H1 (cell line): ENCODE results near the gene PDZD2. TPM values are rescaled to one million over a fixed set of nuclear protein-coding genes. Genes with fewer than 3 reads are reported as not detected.
"Not testable (repeated sequence)": the region's sequence is repeated elsewhere in the genome, so short reads cannot be mapped to it uniquely, and the experiment has no call there.

Experiments used
- CTCF ChIA-PET: fragments of 300-600 bp; sonication (Branson Sonifier 250); formaldehyde crosslinking; loops from one replicate; lab custom pipeline; 2021; ENCODE audit not compliant: partially characterized antibody; lab: Charles Lee
- POLR2A ChIA-PET: fragments of 300-600 bp; sonication (Branson Sonifier 250); formaldehyde crosslinking; loops from one replicate; lab custom pipeline; 2021; ENCODE audit warnings: inconsistent platforms; ENCODE audit not compliant: partially characterized antibody; lab: Charles Lee
- DNase-seq, 2 experiments: peaks; one replicate each; pipeline versions ENCODE4 v3.0.0 to v3.0.0-alpha.2; 2010 to 2022; ENCODE audit warnings: low spot score in 2 of 2, low read depth in 1 of 2, mixed read lengths in 1 of 2
- FAIRE-seq: peaks from 2 replicates; lab custom pipeline; 2011; peaks lifted over from hg19 to GRCh38; lab: Jason Lieb, UNC
- H2AFZ ChIP-seq: 2 replicates; pipeline ENCODE4 v1.8.1; 2012; ENCODE audit warnings: low read length, inconsistent platforms
- H2AK5ac ChIP-seq: 2 replicates; pipeline ENCODE4 v1.6.1; 2013; ENCODE audit warnings: low read depth, low read length
- H2BK120ac ChIP-seq: replicated peaks from 2 replicates; pipeline ENCODE3; 2013; ENCODE audit warnings: low read depth, low read length, inconsistent platforms
- H2BK12ac ChIP-seq: 2 replicates; pipeline ENCODE4 v1.6.1; 2013; ENCODE audit warnings: low read depth, low read length
- H2BK15ac ChIP-seq: 2 replicates; pipeline ENCODE4 v1.6.1; 2013; ENCODE audit warnings: low read length
- H2BK20ac ChIP-seq: 2 replicates; pipeline ENCODE4 v1.6.1; 2013; ENCODE audit warnings: low read length
- H2BK5ac ChIP-seq: 2 replicates; pipeline ENCODE4 v1.6.1; 2013; ENCODE audit warnings: low read depth, low read length
- H3K14ac ChIP-seq: 2 replicates; pipeline ENCODE4 v1.6.1; 2013; ENCODE audit warnings: inconsistent platforms; ENCODE audit not compliant: insufficient read length
- H3K18ac ChIP-seq: 2 replicates; pipeline ENCODE4 v1.6.1; 2013; ENCODE audit warnings: low read length; ENCODE audit errors: extremely low read depth
- H3K23ac ChIP-seq: 2 replicates; pipeline ENCODE4 v1.6.1; 2013; ENCODE audit warnings: inconsistent platforms; ENCODE audit not compliant: insufficient read length
- H3K23me2 ChIP-seq: 2 replicates; pipeline ENCODE4 v1.6.1; 2013; ENCODE audit warnings: low read depth, low read length
- H3K27ac ChIP-seq: 2 replicates; pipeline ENCODE4 v1.6.1; 2011; ENCODE audit warnings: low read depth, low read length, inconsistent platforms
- H3K27me3 ChIP-seq, 4 experiments: replicated peaks in 1 of 4; 1 replicate in 1 of 4; 2 replicates in 3 of 4; pipeline versions ENCODE4 v1.6.1 to v1.8.1; 2011 to 2013; ENCODE audit warnings: low read length in 3 of 4, mild to moderate bottlenecking in 3 of 4, inconsistent platforms in 2 of 4, mixed read lengths in 2 of 4, moderate library complexity in 1 of 4; ENCODE audit not compliant: control insufficient read depth in 3 of 4, insufficient read depth in 3 of 4; ENCODE audit errors: extremely low read depth in 1 of 4
- H3K36me3 ChIP-seq, 4 experiments: 2 replicates each; pipeline versions ENCODE4 v1.6.1 to v1.8.1; 2011 to 2013; ENCODE audit warnings: mild to moderate bottlenecking in 4 of 4, low read length in 3 of 4, moderate library complexity in 2 of 4, control low read depth in 1 of 4, inconsistent platforms in 1 of 4; ENCODE audit not compliant: insufficient read depth in 4 of 4, control insufficient read depth in 2 of 4
- H3K4ac ChIP-seq: replicated peaks from 2 replicates; pipeline ENCODE3; 2013; ENCODE audit warnings: low read length, low read depth, mixed read lengths, inconsistent platforms; ENCODE audit not compliant: insufficient read length
- H3K4me1 ChIP-seq, 4 experiments: replicated peaks in 1 of 4; 1 replicate in 1 of 4; 2 replicates in 3 of 4; pipeline versions ENCODE4 v1.6.1 to v1.8.1; 2011 to 2013; ENCODE audit warnings: low read length in 3 of 4, inconsistent platforms in 2 of 4, mixed read lengths in 1 of 4; ENCODE audit not compliant: insufficient read depth in 4 of 4, control insufficient read depth in 3 of 4
- H3K4me2 ChIP-seq, 2 experiments: 2 replicates each; pipeline versions ENCODE4 v1.6.1 to v1.8.1; 2011 to 2013; ENCODE audit warnings: low read depth in 2 of 2, low read length in 2 of 2, control low read depth in 1 of 2, inconsistent platforms in 1 of 2, mild to moderate bottlenecking in 1 of 2; ENCODE audit not compliant: insufficient read depth in 1 of 2
- H3K4me3 ChIP-seq, 4 experiments: fragments of 200-600, 300-600 bp in 1 of 4; sonication (generic), shearing (Covaris generic), sonication (Bioruptor Twin) in 1 of 4; 2 replicates each; pipeline versions ENCODE4 v1.5.1 to v1.8.1; 2011 to 2016; ENCODE audit warnings: low read length in 4 of 4, low read depth in 3 of 4, control low read depth in 2 of 4, inconsistent platforms in 2 of 4, mild to moderate bottlenecking in 2 of 4, mixed read lengths in 1 of 4, moderate library complexity in 1 of 4; ENCODE audit not compliant: insufficient read depth in 2 of 4; ENCODE audit errors: extremely low read depth in 1 of 4
- H3K56ac ChIP-seq: replicated peaks from 2 replicates; pipeline ENCODE3; 2013; ENCODE audit warnings: low read depth, mild to moderate bottlenecking, mixed read lengths, low read length, inconsistent platforms; ENCODE audit not compliant: insufficient read length
- H3K79me1 ChIP-seq: 2 replicates; pipeline ENCODE4 v1.6.1; 2013; ENCODE audit warnings: low read depth, low read length, control low read depth
- H3K79me2 ChIP-seq, 2 experiments: 2 replicates each; pipeline versions ENCODE4 v1.6.1 to v1.8.1; 2012 to 2013; ENCODE audit warnings: low read length in 2 of 2, mild to moderate bottlenecking in 2 of 2, inconsistent platforms in 1 of 2; ENCODE audit not compliant: insufficient read depth in 2 of 2, control insufficient read depth in 1 of 2
- H3K9ac ChIP-seq, 4 experiments: replicated peaks in 1 of 4; 1 replicate in 1 of 4; 2 replicates in 3 of 4; pipeline versions ENCODE4 v1.6.1 to v1.8.1; 2011 to 2013; ENCODE audit warnings: low read depth in 3 of 4, low read length in 3 of 4, control low read depth in 2 of 4, mild to moderate bottlenecking in 2 of 4, moderate library complexity in 2 of 4, inconsistent platforms in 1 of 4; ENCODE audit errors: extremely low read depth in 1 of 4
- H3K9me3 ChIP-seq, 2 experiments: 2 replicates each; pipeline versions ENCODE4 v1.6.1 to v1.8.1; 2012 to 2013; ENCODE audit warnings: mild to moderate bottlenecking in 2 of 2, moderate library complexity in 2 of 2, control low read depth in 1 of 2, inconsistent platforms in 1 of 2, low read depth in 1 of 2, low read length in 1 of 2, mixed read lengths in 1 of 2; ENCODE audit not compliant: insufficient read depth in 2 of 2
- H4K20me1 ChIP-seq, 2 experiments: replicated peaks in 1 of 2; 2 replicates each; pipeline versions ENCODE3 to v1.8.1; 2011 to 2013; ENCODE audit warnings: inconsistent platforms in 2 of 2, low read length in 2 of 2, mild to moderate bottlenecking in 1 of 2; ENCODE audit not compliant: insufficient read depth in 2 of 2, control insufficient read depth in 1 of 2
- H4K5ac ChIP-seq: 2 replicates; pipeline ENCODE4 v1.6.1; 2013; ENCODE audit warnings: low read length, low read depth, mixed read lengths, inconsistent platforms; ENCODE audit not compliant: insufficient read length
- H4K8ac ChIP-seq: 2 replicates; pipeline ENCODE4 v1.8.0; 2013; ENCODE audit warnings: mild to moderate bottlenecking, moderate library complexity, low read length, inconsistent platforms; ENCODE audit not compliant: insufficient read depth; ENCODE audit errors: extremely low read depth
- H4K91ac ChIP-seq: replicated peaks from 2 replicates; pipeline ENCODE3; 2013; ENCODE audit warnings: low read length, mixed read lengths, inconsistent platforms; ENCODE audit not compliant: insufficient read length
- whole genome bisulfite sequencing, 2 experiments: shearing (Covaris generic) in 1 of 2; methylation state at CpG; one replicate each; pipeline versions ENCODE4 v1.1.6 to v1.1.7; 2013 to 2015; ENCODE audit warnings: low lambda C conversion rate in 2 of 2, mixed read lengths in 2 of 2, inconsistent platforms in 1 of 2, low coverage in 1 of 2, missing lambda C conversion rate in 1 of 2; ENCODE audit not compliant: insufficient replicate concordance in 2 of 2, insufficient coverage in 1 of 2, insufficient read length in 1 of 2; ENCODE audit errors: extremely low coverage in 1 of 2, missing lambda C conversion rate in 1 of 2; 5-methylcytosine and 5-hydroxymethylcytosine counted together
- polyA plus RNA-seq, 7 experiments: library from polyadenylated mRNA; depleted of rRNA in 3 of 7; stranded (reverse) in 5 of 7; unstranded in 2 of 7; fragments of >200 nt in 5 of 7; fragments of 200-250 nt in 2 of 7; gene quantifications; 1 replicate in 5 of 7; 2 replicates in 1 of 7; 4 replicates in 1 of 7; pipeline versions ENCODE4 v1.2.1 to v1.2.3, GENCODE V29; 2011 to 2013; ENCODE audit warnings: missing spikeins in 2 of 7, mixed read lengths in 2 of 7
- total RNA-seq: library from RNA; stranded (reverse); fragmentation: NEBNext Ultra II Directional; extraction: Animal tissue kit (Norgen Biotek cat#: 25700); gene quantifications from 2 replicates; pipeline ENCODE4 v1.2.1, GENCODE V29; 2021

PDZD2 gene
- total and polyA plus RNA-seq, 2 of the 8 experiments (the other 6 are each of a cell fraction or from before 2014, with no cell fraction given) = 1.2 to 6.8 TPM

GRCh38 chr5:31728806-31729205 is 89.9 kb downstream of the PDZD2 start:
- H3K4me2 ChIP-seq, H2AFZ ChIP-seq, H3K79me2 ChIP-seq, H3K27me3 ChIP-seq, H2BK5ac ChIP-seq, H3K36me3 ChIP-seq, FAIRE-seq, H3K4ac ChIP-seq, H3K56ac ChIP-seq, H2BK12ac ChIP-seq, H4K91ac ChIP-seq, H2BK20ac ChIP-seq, CTCF ChIA-PET, H3K9me3 ChIP-seq, H3K9ac ChIP-seq, H3K18ac ChIP-seq, H3K27ac ChIP-seq, POLR2A ChIA-PET, H3K23ac ChIP-seq, H3K14ac ChIP-seq, H3K79me1 ChIP-seq, H3K23me2 ChIP-seq, H3K4me3 ChIP-seq, H2AK5ac ChIP-seq, H2BK15ac ChIP-seq, H2BK120ac ChIP-seq, H4K20me1 ChIP-seq, DNase-seq, H4K8ac ChIP-seq, H4K5ac ChIP-seq: not testable (repeated sequence)
- 93% methylated on average over 10 of the region's 10 CpGs; no CpG with 5 or more reads in 1 of the 2 experiments for WGBS, 2 experiments
- H3K4me1 ChIP-seq = peaks cover 4 to 15% (median 12%) of the 10 kb centered on the region in 4 experiments; a peak in 6 of 7 replicates
